Stomach (tissue), 9 donors: Measurements from ENCODE around the gene STK33. TPM values are rescaled to one million over a fixed set of nuclear protein-coding genes. Genes with fewer than 3 reads are reported as not detected.

ENCODE experiments used
- DNase-seq, 2 donors: peaks; one replicate each; pipeline versions ENCODE4 v3.0.0 to v3.0.0-alpha.2; 2013 to 2019
- H3K27ac ChIP-seq, 5 donors: fragments of 200-600 bp in 4 of 5; sonication (generic) in 4 of 5; one replicate each; pipeline ENCODE4 v1.5.1; 2013 to 2019; ENCODE audit warnings: mild to moderate bottlenecking in 1 of 5, moderate library complexity in 1 of 5
- H3K27me3 ChIP-seq, 3 donors: fragments of 200-600 bp; sonication (generic); one replicate each; pipeline ENCODE4 v1.5.1; 2017 to 2019; ENCODE audit warnings: mixed run types in 1 of 3
- H3K36me3 ChIP-seq, 4 donors: fragments of 200-600 bp; sonication (generic); 1 replicate in 3 of 4; 2 replicates in 1 of 4; pipeline ENCODE4 v1.5.1; 2016 to 2019
- H3K4me1 ChIP-seq, 4 donors: fragments of 200-600 bp; sonication (generic); one replicate each; pipeline ENCODE4 v1.5.1; 2016 to 2019
- H3K4me3 ChIP-seq, 4 donors: fragments of 200-600 bp; sonication (generic) in 3 of 4; one replicate each; pipeline ENCODE4 v1.5.1; 2016 to 2019; ENCODE audit warnings: mild to moderate bottlenecking in 1 of 4
- H3K9me3 ChIP-seq, 4 donors: fragments of 200-600 bp; sonication (generic); one replicate each; pipeline ENCODE4 v1.5.1; 2016 to 2019
- CTCF ChIP-seq, 7 experiments: fragments of 450-650 bp in 4 of 7; fragments of 200-600 bp in 3 of 7; sonication (generic) in 3 of 7; IDR thresholded peaks; one replicate each; pipeline ENCODE4 v1.5.1; 2016 to 2019; ENCODE audit warnings: antibody characterized with exemption in 7 of 7, control low read depth in 2 of 7, mild to moderate bottlenecking in 1 of 7
- EP300 ChIP-seq: sonication (generic); formaldehyde crosslinking; IDR thresholded peaks from one replicate; pipeline ENCODE4 v1.6.1; 2017; ENCODE audit warnings: antibody characterized with exemption
- POLR2A ChIP-seq, 4 donors: fragments of 450-650 bp; IDR thresholded peaks; one replicate each; pipeline ENCODE4 v1.6.1; 2016; ENCODE audit warnings: antibody characterized with exemption in 4 of 4, control low read depth in 2 of 4, mild to moderate bottlenecking in 1 of 4, moderate library complexity in 1 of 4
- POLR2AphosphoS5 ChIP-seq, 3 donors: sonication (generic); formaldehyde crosslinking; IDR thresholded peaks; one replicate each; pipeline ENCODE4 v1.6.1; 2016; ENCODE audit warnings: antibody characterized with exemption in 3 of 3
- WGBS, 5 donors: extraction: QIAGEN DNeasy Blood & Tissue Kit in 3 of 5; methylation state at CpG; one replicate each; pipeline versions ENCODE4 v1.1.5 to v1.1.7; 2013 to 2018; 5-methylcytosine and 5-hydroxymethylcytosine counted together
- intact Hi-C: fragments of 100-400 bp; cut with DNase I; formaldehyde crosslinking; loops from one replicate; pipeline ENCODE4 v1.15.1; 2023; ENCODE audit warnings: low total_unique reads
- polyA plus RNA-seq, 3 donors: library from polyadenylated mRNA; stranded (reverse); fragments of 200-250 nt; gene quantifications; one replicate each; pipeline ENCODE4 v1.2.3, GENCODE V29; 2013
- total RNA-seq, 5 donors: library from RNA; depleted of rRNA; stranded (reverse); fragments of >200 nt; gene quantifications; one replicate each; pipeline versions ENCODE4 v1.1.0 to v1.2.3, GENCODE V29; 2014 to 2016
- donor health status: healthy with polysubstance abuse.
- donor health status: Bipolar disorder and iron deficiency.
- donor health status: healthy.

Gene STK33
- total and polyA plus RNA-seq, 8 donors: 3.1 to 21.3 (median 10.9) TPM; not detected in 1

GRCh38 chr11:8593455-8593854 lies 573 bp downstream of the STK33 start:
- TF ChIP-seq POLR2AphosphoS5 (IDR thresholded peaks at IDR 0.05) (no peak), EP300 (no peak), CTCF (IDR thresholded peaks at IDR 0.05) (no peak), POLR2A (IDR thresholded peaks at IDR 0.05) (no peak)
- 10 to 23% (median 11%) methylated on average over 7 of the region's 7 CpGs for WGBS, 5 donors
- H3K27ac ChIP-seq: peak overlapping the region in 3 of 5 donors; percentile 42 to 77 (median 44)
- H3K4me1 ChIP-seq: peaks cover 0 to 30% (median 19%) of the 10 kb centered on the region in 4 donors
- DNase-seq: no peak
- H3K27me3 ChIP-seq: peaks cover 0 to 10% (median 7%) of the 10 kb centered on the region in 3 donors
- intact Hi-C loops: no loop called here
- peak overlapping the region; percentile 66 to 81 (median 72) for H3K4me3 ChIP-seq
- H3K36me3 ChIP-seq: no peaks in the 10 kb centered on the region
- no peaks in the 10 kb centered on the region for H3K9me3 ChIP-seq

DNA sequence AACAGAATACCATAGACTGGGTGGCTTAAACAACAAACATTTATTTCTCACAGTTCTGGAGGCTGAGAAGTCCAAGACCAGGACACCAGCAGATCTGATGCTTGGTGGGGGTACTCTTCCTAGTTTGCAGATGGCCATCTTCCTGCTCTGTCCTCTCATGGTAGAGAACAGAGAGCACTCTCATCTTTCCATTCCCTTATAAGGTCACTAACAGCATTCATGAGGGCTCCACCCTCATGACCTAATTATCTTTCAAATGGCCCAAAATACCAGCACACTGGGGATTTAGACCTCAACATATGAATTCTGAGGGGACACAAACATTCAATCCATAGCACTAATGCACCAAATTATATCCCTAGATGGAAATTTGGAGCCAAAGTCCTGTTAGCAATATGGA lies 6.1 kb downstream of the STK33 start:
- no peaks in the 10 kb centered on the region for H3K9me3 ChIP-seq
- H3K36me3 ChIP-seq: no peaks in the 10 kb centered on the region
- intact Hi-C loops: no loop called here
- DNase-seq: no peak
- TF ChIP-seq POLR2AphosphoS5 (IDR thresholded peaks at IDR 0.05) (no peak), POLR2A (IDR thresholded peaks at IDR 0.05) (no peak), EP300 (no peak), CTCF (IDR thresholded peaks at IDR 0.05) (no peak)
- H3K27ac ChIP-seq: no peak overlapping the region
- H3K27me3 ChIP-seq: no peaks in the 10 kb centered on the region
- peaks cover 0 to 9% (median under 1%) of the 10 kb centered on the region in 4 donors for H3K4me1 ChIP-seq
- H3K4me3 ChIP-seq: no peak overlapping the region

GRCh38 chr11:8586805-8587204 lies 7.2 kb downstream of the STK33 start:
- Histone ChIP-seq H3K9me3 (no peaks in the 10 kb centered on the region), H3K4me3 (no peak overlapping the region), H3K27ac (no peak overlapping the region), H3K27me3 (no peaks in the 10 kb centered on the region), H3K36me3 (no peaks in the 10 kb centered on the region), H3K4me1 (no peaks in the 10 kb centered on the region)
- TF ChIP-seq POLR2A (IDR thresholded peaks at IDR 0.05): no peak
- TF ChIP-seq EP300: no peak
- TF ChIP-seq CTCF (IDR thresholded peaks at IDR 0.05): no peak
- TF ChIP-seq POLR2AphosphoS5 (IDR thresholded peaks at IDR 0.05): no peak
- intact Hi-C loops: no loop called here
- DNase-seq: no peak
- 82 to 90% (median 85%) methylated on average over 2 of the region's 2 CpGs for WGBS, 5 donors

DNA sequence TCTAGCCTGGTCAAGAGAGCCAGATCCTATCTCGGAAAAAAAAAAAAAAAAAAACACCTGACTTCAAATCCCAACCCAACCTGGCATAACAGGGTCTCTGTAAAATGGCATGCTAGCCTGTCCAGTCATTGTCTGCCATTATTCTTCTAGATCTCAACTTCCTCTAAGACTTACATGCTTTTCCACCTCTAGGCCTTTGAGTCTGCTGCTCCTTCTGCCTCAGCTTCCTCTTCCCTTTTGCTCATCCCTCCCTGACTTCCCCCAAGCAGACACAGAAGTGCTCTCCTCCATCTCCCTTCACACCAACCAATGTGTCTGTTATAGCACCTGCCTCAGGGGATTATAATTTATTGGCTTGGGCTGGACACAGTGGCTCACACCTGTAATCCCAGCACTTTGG lies 7.8 kb downstream of the STK33 start:
- intact Hi-C loops: no loop called here
- WGBS, 5 donors: 71 to 96% (median 80%) methylated on average over 1 of the region's 1 CpG
- H3K9me3 ChIP-seq: no peaks in the 10 kb centered on the region
- no peaks in the 10 kb centered on the region for H3K36me3 ChIP-seq
- no peak for DNase-seq
- no peak overlapping the region for H3K4me3 ChIP-seq
- no peaks in the 10 kb centered on the region for H3K27me3 ChIP-seq
- no peak overlapping the region for H3K27ac ChIP-seq
- no peak for TF ChIP-seq CTCF (IDR thresholded peaks at IDR 0.05)
- TF ChIP-seq EP300: no peak
- TF ChIP-seq POLR2AphosphoS5 (IDR thresholded peaks at IDR 0.05): no peak
- no peak for TF ChIP-seq POLR2A (IDR thresholded peaks at IDR 0.05)
- no peaks in the 10 kb centered on the region for H3K4me1 ChIP-seq
